Activated T-helper 1 cell treated with Interleukin-2 at 50 U/mL for 16 hours (primary cell): ENCODE measurements around the gene HDHD5.

Source experiments
- DNase-seq: peaks from one replicate; pipeline ENCODE4 v3.0.0-alpha.2; 2020; ENCODE audit warnings: low read depth

Gene HDHD5

GRCh38 chr22:17119481-17120202, 39.4 kb downstream of the HDHD5 start:
- no peak for DNase-seq

- no peak for DNase-seq
Observed at GRCh38 chr22:17118342-17118741, 40.7 kb downstream of the HDHD5 start.

GRCh38 chr22:17117890-17118289, 41.2 kb downstream of the HDHD5 start:
- DNase-seq: no peak

- DNase-seq: no peak
Observed at GRCh38 chr22:17117400-17117799, 41.7 kb downstream of the HDHD5 start.

GRCh38 chr22:17116572-17117330, 42.3 kb downstream of the HDHD5 start:
- no peak for DNase-seq

- DNase-seq: no peak
Observed at GRCh38 chr22:17115945-17116565, 43.0 kb downstream of the HDHD5 start.

GRCh38 chr22:17115236-17115635, 43.8 kb downstream of the HDHD5 start:
- no peak for DNase-seq

- no peak for DNase-seq
Observed at GRCh38 chr22:17114898-17115235, 44.2 kb downstream of the HDHD5 start.

- no peak for DNase-seq
Observed at GRCh38 chr22:17114173-17114897, 44.7 kb downstream of the HDHD5 start.

- DNase-seq: no peak
Observed at GRCh38 chr22:17113600-17113999, 45.5 kb downstream of the HDHD5 start.

- no peak for DNase-seq
Observed at GRCh38 chr22:17112491-17113042, 46.5 kb downstream of the HDHD5 start.

GRCh38 chr22:17110791-17111550, 48.1 kb downstream of the HDHD5 start:
- DNase-seq: no peak

GRCh38 chr22:17109976-17110375, 49.1 kb downstream of the HDHD5 start:
- no peak for DNase-seq

- DNase-seq: no peak
Observed at GRCh38 chr22:17109113-17109865, 49.8 kb downstream of the HDHD5 start.

- no peak for DNase-seq
Observed at GRCh38 chr22:17108256-17109112, 50.6 kb downstream of the HDHD5 start.

GRCh38 chr22:17107547-17107810, 51.6 kb downstream of the HDHD5 start:
- no peak for DNase-seq

- DNase-seq: no peak
Observed at GRCh38 chr22:17106785-17107546, 52.1 kb downstream of the HDHD5 start.

- DNase-seq: no peak
Observed at GRCh38 chr22:17106161-17106784, 52.8 kb downstream of the HDHD5 start.
